ENCODE results near the gene SCN7A.
"Not testable (repeated sequence)": the region's sequence is repeated elsewhere in the genome, so short reads cannot be mapped to it uniquely, and the experiment has no call there.

Gene SCN7A

GRCh38 chr2:166494140-166494624 lies at the start of gene SCN7A:
Gene SCN7A (minus strand): TSS chr2:166494249. CDS start chr2:166477696, 16,553 bp downstream.
- DNase-seq (ENCODE audit: low read depth in 2 of 2, low spot score in 1 of 2) = no peak

- DNase-seq (ENCODE audit: low read depth in 2 of 2, low spot score in 1 of 2) = no peak
Measured at GRCh38 chr2:166539340-166540162, 45.5 kb upstream of the SCN7A start.

- DNase-seq (ENCODE audit: low read depth in 2 of 2, low spot score in 1 of 2) = no peak
Measured at GRCh38 chr2:166536111-166536510, 42.1 kb upstream of the SCN7A start.

DNA sequence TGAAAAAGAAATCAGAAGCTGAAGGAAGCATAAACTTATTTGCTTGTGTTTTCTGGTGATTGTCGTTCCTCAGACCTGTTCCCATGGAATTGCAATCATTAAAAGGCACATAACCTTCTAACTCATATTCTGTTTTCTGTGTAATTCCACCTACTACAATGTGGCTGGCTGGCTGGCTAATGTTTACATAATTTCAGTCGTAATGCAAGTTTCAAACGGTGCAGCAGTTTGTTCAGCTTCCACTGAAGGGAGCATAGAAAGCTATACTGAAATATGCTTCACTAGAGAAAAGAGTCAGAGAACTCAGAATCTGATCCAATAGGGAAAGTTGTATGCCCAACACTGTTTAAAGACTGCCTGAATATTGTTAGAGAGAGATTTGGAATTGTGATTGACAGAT lies 27.1 kb upstream of the SCN7A start:
- DNase-seq (ENCODE audit: low read depth in 2 of 2, low spot score in 1 of 2) = no peak

DNA sequence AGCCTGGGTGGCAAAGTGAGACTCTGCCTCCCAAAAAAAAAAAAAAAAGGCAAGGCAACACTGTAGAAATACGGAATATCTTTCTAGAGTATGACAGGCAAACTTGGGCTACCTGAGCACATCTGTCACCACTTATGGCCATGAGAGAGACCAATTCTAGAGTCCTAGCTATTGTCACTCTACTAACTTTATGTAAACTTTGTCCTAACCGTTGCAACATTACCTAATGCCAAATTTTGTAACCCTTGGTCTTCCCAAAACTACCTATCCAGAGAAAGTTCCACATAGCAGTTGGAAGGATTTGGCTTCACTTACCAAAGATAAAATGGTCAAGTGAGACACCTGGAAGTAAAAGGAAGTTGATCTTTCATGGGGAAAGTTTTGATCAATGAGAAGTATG lies 26.6 kb upstream of the SCN7A start:
- no peak for DNase-seq (ENCODE audit: low read depth in 2 of 2, low spot score in 1 of 2)

- no peak for DNase-seq (ENCODE audit: low read depth in 2 of 2, low spot score in 1 of 2)
Measured at GRCh38 chr2:166519391-166519962, 25.4 kb upstream of the SCN7A start.

GRCh38 chr2:166518634-166519390 lies 24.8 kb upstream of the SCN7A start:
- no peak for DNase-seq (ENCODE audit: low read depth in 2 of 2, low spot score in 1 of 2)

DNA sequence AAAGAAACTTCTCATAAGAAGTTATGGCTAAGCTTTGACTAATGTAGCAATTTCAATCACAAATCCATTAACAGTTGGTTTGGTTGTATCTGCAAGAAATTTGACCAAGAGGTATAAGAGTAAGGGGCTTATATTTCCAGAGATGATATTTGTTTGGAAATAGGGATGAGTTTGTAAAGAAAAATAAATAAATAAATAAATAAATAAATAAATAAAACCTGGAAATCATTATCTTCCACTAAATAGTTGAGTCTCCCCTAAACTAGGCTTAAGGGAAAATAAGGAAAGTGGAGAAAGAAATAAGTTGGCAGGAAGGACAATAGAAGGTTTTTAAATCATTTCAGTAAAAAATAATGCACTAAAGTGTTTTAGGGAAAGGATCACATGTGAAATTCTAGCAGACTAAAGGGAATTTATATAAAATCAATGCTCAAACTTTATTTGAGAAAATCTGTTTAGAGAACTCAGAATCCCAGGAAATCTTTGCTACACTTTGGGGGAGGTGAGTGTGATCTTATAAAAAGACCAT lies 23.5 kb upstream of the SCN7A start:
- DNase-seq (ENCODE audit: low read depth in 2 of 2, low spot score in 1 of 2) = no peak

DNA sequence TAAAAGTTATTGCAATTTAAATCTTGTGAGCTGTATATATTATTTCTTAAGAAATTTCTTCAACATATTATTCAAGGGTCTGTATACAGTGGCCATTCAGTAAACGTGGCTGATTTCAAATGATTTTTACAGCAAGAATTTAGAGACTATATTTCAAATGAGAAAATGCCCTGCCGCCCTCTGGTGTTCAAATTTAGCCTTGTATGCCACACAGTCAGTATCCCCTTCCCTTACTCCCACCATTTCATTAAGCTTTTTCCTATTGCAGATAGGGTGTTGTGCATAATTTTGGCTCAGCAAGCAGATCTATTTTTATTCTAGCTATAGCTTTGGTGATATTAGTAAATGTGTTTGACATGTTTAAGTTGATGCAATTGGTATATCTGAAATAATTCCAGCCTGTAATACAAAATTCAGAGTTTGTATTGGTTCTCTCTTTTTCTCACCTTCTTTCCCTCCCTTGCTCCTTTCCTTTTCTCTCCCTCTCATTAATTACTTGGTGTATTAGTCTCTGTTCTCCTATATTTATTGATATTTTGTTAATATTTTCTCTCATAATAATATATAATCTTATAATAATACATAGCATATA lies 22.8 kb upstream of the SCN7A start:
- no peak for DNase-seq (ENCODE audit: low read depth in 2 of 2, low spot score in 1 of 2)

GRCh38 chr2:166513952-166514351 lies 19.9 kb upstream of the SCN7A start:
- DNase-seq (ENCODE audit: low read depth in 2 of 2, low spot score in 1 of 2) = no peak

DNA sequence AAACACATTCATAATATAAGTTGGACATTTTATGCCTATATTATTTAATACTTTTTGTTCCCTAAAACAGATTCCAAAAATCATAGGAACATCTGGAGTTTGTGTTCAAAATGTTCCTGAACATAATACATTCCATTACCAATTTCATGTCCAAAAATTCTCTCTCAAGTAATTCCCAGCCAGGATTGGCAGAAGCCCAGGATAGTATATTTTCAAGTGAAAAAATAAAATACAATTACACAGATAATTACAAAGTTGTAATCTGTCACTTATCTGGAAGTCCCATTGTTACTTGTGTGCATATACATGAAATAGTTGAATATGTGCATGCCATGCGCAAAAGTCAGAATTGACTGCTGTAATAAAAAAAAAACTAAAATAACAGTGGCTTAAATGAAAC lies 5.2 kb upstream of the SCN7A start:
- no peak for DNase-seq (ENCODE audit: low read depth in 2 of 2, low spot score in 1 of 2)

DNA sequence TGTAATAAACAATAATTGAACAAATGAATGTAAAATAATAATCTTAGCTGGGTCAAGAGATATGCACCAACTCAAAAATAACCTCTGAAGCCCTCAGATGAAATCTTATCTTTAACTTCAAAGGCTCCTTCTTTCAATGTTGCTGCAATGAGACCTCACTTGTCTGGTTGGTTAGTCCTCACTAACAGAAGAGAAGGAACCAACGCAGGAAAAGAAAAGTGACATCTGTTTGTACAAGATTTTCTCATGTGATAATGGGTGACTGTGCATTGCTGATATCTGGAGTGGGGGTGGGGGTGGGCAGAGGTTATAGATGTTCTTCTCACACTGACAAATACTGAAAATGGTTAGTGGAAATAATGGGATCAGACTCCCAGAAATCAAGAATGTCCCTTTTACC lies 2.6 kb downstream of the SCN7A start:
- no peak for DNase-seq (ENCODE audit: low read depth in 2 of 2, low spot score in 1 of 2)

DNA sequence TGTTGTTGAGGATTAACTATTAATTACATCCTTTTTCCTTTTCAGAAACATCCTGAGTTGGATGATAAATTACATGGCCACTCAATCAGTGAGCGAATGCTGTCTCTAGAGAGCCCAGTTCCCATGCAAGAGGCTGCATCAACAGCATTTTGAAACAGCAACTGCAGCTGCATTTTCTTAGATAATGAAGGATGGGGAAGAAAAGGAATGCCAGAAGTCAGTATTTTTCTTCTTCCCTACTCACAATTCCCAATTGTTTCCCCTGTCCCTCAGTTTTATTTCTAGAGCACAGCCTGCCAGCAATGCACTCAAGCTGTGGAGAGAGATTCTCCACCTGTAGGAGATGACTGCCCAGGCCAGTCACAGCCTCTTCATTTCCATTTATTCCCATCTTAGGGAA lies 6.9 kb downstream of the SCN7A start:
- DNase-seq (ENCODE audit: low read depth in 2 of 2, low spot score in 1 of 2) = no peak

GRCh38 chr2:166485558-166486178 lies 8.4 kb downstream of the SCN7A start:
- DNase-seq (ENCODE audit: low read depth in 2 of 2, low spot score in 1 of 2) = no peak

GRCh38 chr2:166472332-166472731 lies 21.7 kb downstream of the SCN7A start:
- no peak for DNase-seq (ENCODE audit: low read depth in 2 of 2, low spot score in 1 of 2)

GRCh38 chr2:166468124-166469024 lies 25.7 kb downstream of the SCN7A start:
- no peak for DNase-seq (ENCODE audit: low read depth in 2 of 2, low spot score in 1 of 2)

GRCh38 chr2:166464187-166464586 lies 29.9 kb downstream of the SCN7A start:
- no peak for DNase-seq (ENCODE audit: low read depth in 2 of 2, low spot score in 1 of 2)

GRCh38 chr2:166463640-166464039 lies 30.4 kb downstream of the SCN7A start:
- DNase-seq (ENCODE audit: low read depth in 2 of 2, low spot score in 1 of 2) = no peak

GRCh38 chr2:166458674-166459073 lies 35.4 kb downstream of the SCN7A start:
- no peak for DNase-seq (ENCODE audit: low read depth in 2 of 2, low spot score in 1 of 2)

- DNase-seq (ENCODE audit: low read depth in 2 of 2, low spot score in 1 of 2) = not testable (repeated sequence)
Measured at GRCh38 chr2:166455823-166456222, 38.2 kb downstream of the SCN7A start.
